ENCODE results near the gene MOK.
A peak's percentile ranks its signal among the peaks of the same experiment; 100 is the strongest.

MOK gene

DNA sequence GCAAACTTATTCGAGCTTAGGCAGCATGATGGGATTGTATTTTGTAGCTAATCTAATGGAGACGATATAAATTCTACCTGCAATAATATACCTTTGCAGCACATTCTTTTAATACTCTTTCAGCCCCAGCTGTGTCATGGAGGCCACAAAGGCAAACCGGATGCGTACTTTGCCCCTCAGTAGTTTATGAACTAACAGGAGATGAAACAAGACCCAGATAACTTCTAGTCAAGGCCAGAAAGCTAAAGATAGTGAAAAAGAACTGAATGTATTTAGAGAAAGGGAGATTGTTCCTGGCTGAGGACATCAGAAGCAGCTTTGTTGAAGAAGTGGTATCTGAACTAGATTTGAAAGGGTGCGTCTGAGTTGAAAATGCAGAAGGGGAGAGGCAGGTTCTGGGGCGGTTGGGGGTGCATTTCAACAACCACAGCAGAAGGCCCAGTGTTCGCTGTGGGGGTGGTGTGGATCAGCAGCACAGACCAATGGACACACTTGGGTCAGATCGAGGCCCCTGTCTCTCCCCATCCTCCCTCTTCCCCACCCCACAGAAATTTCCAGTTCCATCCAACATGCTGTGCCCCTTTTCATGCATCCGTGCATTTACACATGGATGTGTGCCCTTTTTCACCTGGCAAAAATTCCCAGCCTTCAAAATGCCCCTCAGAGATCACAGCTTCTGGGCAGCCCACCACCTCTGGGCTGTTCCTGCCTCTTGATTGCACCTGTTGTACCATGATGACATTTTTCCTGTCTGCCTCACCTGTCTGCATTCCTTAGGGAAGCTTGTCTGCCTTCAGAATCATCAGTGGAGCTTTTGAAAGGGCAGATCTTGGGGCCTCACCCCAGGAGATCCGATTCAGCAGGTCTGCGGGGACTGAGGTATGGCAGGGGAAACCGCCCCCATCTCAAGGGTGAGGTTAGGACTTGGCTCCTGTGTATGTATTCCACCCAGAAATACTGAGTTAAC lies 16.8 kb upstream of the MOK start:
- DNase-seq = no peak
- TF ChIP-seq, protein P1, sequence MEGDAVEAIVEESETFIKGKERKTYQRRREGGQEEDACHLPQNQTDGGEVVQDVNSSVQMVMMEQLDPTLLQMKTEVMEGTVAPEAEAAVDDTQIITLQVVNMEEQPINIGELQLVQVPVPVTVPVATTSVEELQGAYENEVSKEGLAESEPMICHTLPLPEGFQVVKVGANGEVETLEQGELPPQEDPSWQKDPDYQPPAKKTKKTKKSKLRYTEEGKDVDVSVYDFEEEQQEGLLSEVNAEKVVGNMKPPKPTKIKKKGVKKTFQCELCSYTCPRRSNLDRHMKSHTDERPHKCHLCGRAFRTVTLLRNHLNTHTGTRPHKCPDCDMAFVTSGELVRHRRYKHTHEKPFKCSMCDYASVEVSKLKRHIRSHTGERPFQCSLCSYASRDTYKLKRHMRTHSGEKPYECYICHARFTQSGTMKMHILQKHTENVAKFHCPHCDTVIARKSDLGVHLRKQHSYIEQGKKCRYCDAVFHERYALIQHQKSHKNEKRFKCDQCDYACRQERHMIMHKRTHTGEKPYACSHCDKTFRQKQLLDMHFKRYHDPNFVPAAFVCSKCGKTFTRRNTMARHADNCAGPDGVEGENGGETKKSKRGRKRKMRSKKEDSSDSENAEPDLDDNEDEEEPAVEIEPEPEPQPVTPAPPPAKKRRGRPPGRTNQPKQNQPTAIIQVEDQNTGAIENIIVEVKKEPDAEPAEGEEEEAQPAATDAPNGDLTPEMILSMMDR (IDR thresholded peaks at IDR 0.05; ENCODE audit: low read length) = no peak
- TF ChIP-seq EZH2 (optimal IDR thresholded peaks at IDR 0.05; ENCODE audit: low read depth, low read length) (no peak), EZH2phosphoT487 (IDR thresholded peaks at IDR 0.05; ENCODE audit: low read length) (no peak)
- Histone ChIP-seq H4K20me1 (ENCODE audit: insufficient read depth, low read length) (no peaks in the 10 kb centered on the region), H3K4me2 (ENCODE audit: low read depth, low read length) (no peak overlapping the region), H3K9me3 (replicated peaks; ENCODE audit: insufficient read depth, low read length) (no peaks in the 10 kb centered on the region), H3K79me2 (ENCODE audit: low read length) (peaks cover 4% of the 10 kb centered on the region; the same call in 1 of the 2 replicates), H3K27me3 (replicated peaks; ENCODE audit: insufficient read depth, low read length) (no peaks in the 10 kb centered on the region), H3K4me3 (ENCODE audit: low read length) (no peak overlapping the region), H3K9ac (ENCODE audit: low read length) (no peak overlapping the region), H3F3A (ENCODE audit: insufficient read depth, low read length) (peaks cover 16% of the 10 kb centered on the region), H3K4me1 (ENCODE audit: low read length) (peaks cover 8% of the 10 kb centered on the region; the same call in 1 of the 2 replicates), H3K36me3 (replicated peaks; ENCODE audit: insufficient read depth, low read length) (no peaks in the 10 kb centered on the region), H3K27ac (ENCODE audit: low read length) (no peak overlapping the region), H2AFZ (ENCODE audit: low read length) (no peak overlapping the region), H3K9me2 (replicated peaks; ENCODE audit: insufficient read depth, low read length) (no peaks in the 10 kb centered on the region)

- Histone ChIP-seq H2AFZ (ENCODE audit: low read length) (no peak overlapping the region), H4K20me1 (ENCODE audit: insufficient read depth, low read length) (no peaks in the 10 kb centered on the region), H3K4me1 (ENCODE audit: low read length) (peaks cover 8% of the 10 kb centered on the region; the same call in 1 of the 2 replicates), H3K9me2 (replicated peaks; ENCODE audit: insufficient read depth, low read length) (no peaks in the 10 kb centered on the region), H3K4me2 (ENCODE audit: low read depth, low read length) (peak overlapping the region; percentile 85), H3K27me3 (replicated peaks; ENCODE audit: insufficient read depth, low read length) (no peaks in the 10 kb centered on the region), H3K27ac (ENCODE audit: low read length) (no peak overlapping the region), H3K4me3 (ENCODE audit: low read length) (peak overlapping the region; percentile 76), H3K9ac (ENCODE audit: low read length) (no peak overlapping the region; the same call in 1 of the 2 replicates), H3K9me3 (replicated peaks; ENCODE audit: insufficient read depth, low read length) (no peaks in the 10 kb centered on the region), H3F3A (ENCODE audit: insufficient read depth, low read length) (peaks cover 16% of the 10 kb centered on the region), H3K79me2 (ENCODE audit: low read length) (peaks cover 4% of the 10 kb centered on the region; the same call in 1 of the 2 replicates), H3K36me3 (replicated peaks; ENCODE audit: insufficient read depth, low read length) (no peaks in the 10 kb centered on the region)
- DNase-seq = no peak
- TF ChIP-seq EZH2phosphoT487 (IDR thresholded peaks at IDR 0.05; ENCODE audit: low read length) (no peak), EZH2 (optimal IDR thresholded peaks at IDR 0.05; ENCODE audit: low read depth, low read length) (no peak)
- TF ChIP-seq, protein P1 (IDR thresholded peaks at IDR 0.05; ENCODE audit: low read length) = no peak
Observed at GRCh38 chr14:102320671-102321455, 15.9 kb upstream of the MOK start.

DNA sequence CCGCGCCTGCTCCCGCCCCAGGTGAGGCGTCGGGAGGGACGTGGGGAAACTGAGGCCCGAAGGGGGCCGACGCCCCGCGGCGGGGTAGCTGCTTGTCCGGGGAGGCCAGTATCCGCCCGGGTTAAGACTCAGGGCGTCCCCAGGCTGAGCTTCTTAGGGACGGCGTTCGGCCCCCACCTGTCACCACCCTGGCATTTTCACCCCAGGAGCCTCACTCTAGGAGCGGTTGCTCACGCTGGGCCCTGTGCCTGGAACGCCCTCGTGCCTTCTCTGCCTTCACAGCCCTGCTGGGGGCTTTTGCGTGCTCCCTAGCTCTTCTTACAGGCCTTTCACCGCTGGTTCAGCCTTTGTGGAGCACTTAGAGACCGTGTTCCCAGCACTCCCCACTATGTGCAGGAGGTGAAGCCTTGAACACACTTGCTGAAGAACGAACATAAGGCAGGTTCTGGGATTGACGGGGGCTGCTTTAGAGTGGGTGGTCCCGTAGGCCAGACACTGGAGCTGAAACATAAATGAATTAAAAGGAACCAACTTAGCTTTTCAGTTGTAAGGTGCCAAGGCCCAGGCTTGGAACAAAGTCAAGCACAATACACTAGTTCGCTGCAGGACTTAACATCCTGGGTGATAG lies 15.2 kb upstream of the MOK start:
- peak; percentile 14 for DNase-seq
- H3K9ac ChIP-seq (ENCODE audit: low read length) = peak overlapping the region; percentile 80
- peak overlapping the region; percentile 85 for H3K4me2 ChIP-seq (ENCODE audit: low read depth, low read length)
- peaks cover 4% of the 10 kb centered on the region; the same call in 1 of the 2 replicates for H3K79me2 ChIP-seq (ENCODE audit: low read length)
- H3K36me3 ChIP-seq (replicated peaks; ENCODE audit: insufficient read depth, low read length) = no peaks in the 10 kb centered on the region
- peaks cover 8% of the 10 kb centered on the region; the same call in 1 of the 2 replicates for H3K4me1 ChIP-seq (ENCODE audit: low read length)
- peaks cover 16% of the 10 kb centered on the region for H3F3A ChIP-seq (ENCODE audit: insufficient read depth, low read length)
- H3K9me2 ChIP-seq (replicated peaks; ENCODE audit: insufficient read depth, low read length) = no peaks in the 10 kb centered on the region
- no peaks in the 10 kb centered on the region for H3K27me3 ChIP-seq (replicated peaks; ENCODE audit: insufficient read depth, low read length)
- H3K9me3 ChIP-seq (replicated peaks; ENCODE audit: insufficient read depth, low read length) = no peaks in the 10 kb centered on the region
- TF ChIP-seq, protein P1 (IDR thresholded peaks at IDR 0.05; ENCODE audit: low read length) = no peak
- TF ChIP-seq EZH2phosphoT487 (IDR thresholded peaks at IDR 0.05; ENCODE audit: low read length) = no peak
- no peak for TF ChIP-seq EZH2 (optimal IDR thresholded peaks at IDR 0.05; ENCODE audit: low read depth, low read length)
- H3K27ac ChIP-seq (ENCODE audit: low read length) = peak overlapping the region; percentile 32; the same call in 1 of the 2 replicates
- H3K4me3 ChIP-seq (ENCODE audit: low read length) = peak overlapping the region; percentile 76
- H4K20me1 ChIP-seq (ENCODE audit: insufficient read depth, low read length) = no peaks in the 10 kb centered on the region
- H2AFZ ChIP-seq (ENCODE audit: low read length) = peak overlapping the region; percentile 48; the same call in 1 of the 2 replicates

Measured in MM.1S (cell line).